ENCODE measurements around the gene TRMT10B. TPM values are rescaled to one million over a fixed set of nuclear protein-coding genes. Genes with fewer than 3 reads are reported as not detected.
"Not testable (repeated sequence)": the region's sequence is repeated elsewhere in the genome, so short reads cannot be mapped to it uniquely, and the experiment has no call there.

Gene TRMT10B
- total RNA-seq, 2 donors from 2014 or later, result 10.7 to 14.9 TPM

GRCh38 chr9:37758747-37759146 lies 5.1 kb downstream of the TRMT10B start:
- DNase-seq (ENCODE audit: low spot score), result no peak
- no peak for ATAC-seq (ENCODE audit: insufficient number of reproducible peaks, low FRiP score, low read depth)
- Histone ChIP-seq H3K4me3 (no peak overlapping the region), H3K36me3 (no peaks in the 10 kb centered on the region), H3K4me1 (ENCODE audit: control insufficient read depth in 1 of 2, low read depth in 2 of 2) (peaks cover 6 to 8% of the 10 kb centered on the region in 2 donors), H3K9me3 (no peaks in the 10 kb centered on the region), H3K27ac (no peak overlapping the region), H3K27me3 (replicated peaks; ENCODE audit: insufficient read depth) (no peaks in the 10 kb centered on the region)
- no peak for TF ChIP-seq CTCF (IDR thresholded peaks at IDR 0.05)

- DNase-seq (ENCODE audit: low spot score), result no peak
- TF ChIP-seq CTCF (IDR thresholded peaks at IDR 0.05), result no peak
- Histone ChIP-seq H3K36me3 (no peaks in the 10 kb centered on the region), H3K4me1 (ENCODE audit: control insufficient read depth in 1 of 2, low read depth in 2 of 2) (no peaks in the 10 kb centered on the region), H3K4me3 (no peak overlapping the region), H3K27ac (no peak overlapping the region), H3K9me3 (no peaks in the 10 kb centered on the region), H3K27me3 (replicated peaks; ENCODE audit: insufficient read depth) (no peaks in the 10 kb centered on the region)
- no peak for ATAC-seq (ENCODE audit: insufficient number of reproducible peaks, low FRiP score, low read depth)
Observed at GRCh38 chr9:37760416-37761161, 7.0 kb downstream of the TRMT10B start.

DNA sequence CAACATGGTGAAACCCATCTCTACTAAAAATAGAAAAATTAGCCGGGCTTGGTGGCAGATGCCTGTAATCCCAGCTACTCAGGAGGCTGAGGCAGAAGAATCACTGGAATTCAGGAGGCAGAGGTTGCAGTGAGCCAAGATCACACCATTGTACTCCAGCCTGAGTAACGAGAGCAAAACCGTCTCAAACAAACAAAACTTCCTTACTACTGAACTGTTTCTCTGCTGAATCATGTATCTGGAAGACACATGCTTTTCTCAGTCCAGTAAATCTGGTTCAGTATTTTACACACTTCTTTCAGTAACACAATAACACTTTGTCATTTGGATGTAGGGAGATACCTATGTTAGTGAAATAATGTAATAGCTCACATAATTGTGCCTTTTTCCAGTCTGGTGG lies 7.9 kb downstream of the TRMT10B start:
- no peak for DNase-seq (ENCODE audit: low spot score)
- TF ChIP-seq CTCF (IDR thresholded peaks at IDR 0.05), result no peak
- Histone ChIP-seq H3K36me3 (no peaks in the 10 kb centered on the region), H3K4me3 (no peak overlapping the region), H3K9me3 (no peaks in the 10 kb centered on the region), H3K27ac (no peak overlapping the region), H3K27me3 (replicated peaks; ENCODE audit: insufficient read depth) (no peaks in the 10 kb centered on the region), H3K4me1 (ENCODE audit: control insufficient read depth in 1 of 2, low read depth in 2 of 2) (no peaks in the 10 kb centered on the region)
- ATAC-seq (ENCODE audit: insufficient number of reproducible peaks, low FRiP score, low read depth), result no peak

- H3K4me3 ChIP-seq; ATAC-seq (ENCODE audit: insufficient number of reproducible peaks, low FRiP score, low read depth); H3K27me3 ChIP-seq (replicated peaks; ENCODE audit: insufficient read depth); H3K4me1 ChIP-seq (ENCODE audit: control insufficient read depth in 1 of 2, low read depth in 2 of 2); H3K27ac ChIP-seq; DNase-seq (ENCODE audit: low spot score); H3K36me3 ChIP-seq; H3K9me3 ChIP-seq: not testable (repeated sequence)
Observed at GRCh38 chr9:37765263-37765662, 11.7 kb downstream of the TRMT10B start.

DNA sequence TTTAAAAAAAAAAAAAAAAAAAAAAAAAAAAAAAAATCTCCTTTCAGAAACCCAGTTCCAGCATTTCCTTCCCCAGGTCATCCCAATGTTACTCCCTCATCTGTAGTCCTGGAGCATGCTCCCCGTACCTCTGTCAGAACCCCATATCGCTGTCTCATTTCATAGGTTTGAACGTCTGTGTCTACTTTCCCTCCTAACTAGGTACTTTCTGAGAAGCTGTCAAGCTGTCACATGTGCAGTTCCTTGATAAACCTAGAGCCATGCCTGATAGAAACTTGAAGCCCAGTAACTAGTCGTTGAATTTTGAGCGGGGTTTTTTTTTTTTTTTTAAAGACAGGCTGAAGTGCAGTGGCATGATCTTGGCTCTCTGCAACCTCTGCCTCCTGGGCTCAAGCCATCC lies 15.7 kb downstream of the TRMT10B start:
- no peak for DNase-seq (ENCODE audit: low spot score)
- Histone ChIP-seq H3K4me3 (no peak overlapping the region), H3K4me1 (ENCODE audit: control insufficient read depth in 1 of 2, low read depth in 2 of 2) (no peaks in the 10 kb centered on the region), H3K27ac (no peak overlapping the region), H3K36me3 (peaks cover 6% of the 10 kb centered on the region), H3K27me3 (replicated peaks; ENCODE audit: insufficient read depth) (no peaks in the 10 kb centered on the region), H3K9me3 (no peaks in the 10 kb centered on the region)
- no peak for ATAC-seq (ENCODE audit: insufficient number of reproducible peaks, low FRiP score, low read depth)
- no peak for TF ChIP-seq CTCF (IDR thresholded peaks at IDR 0.05)

- Histone ChIP-seq H3K9me3 (no peaks in the 10 kb centered on the region), H3K4me1 (ENCODE audit: control insufficient read depth in 1 of 2, low read depth in 2 of 2) (no peaks in the 10 kb centered on the region), H3K27me3 (replicated peaks; ENCODE audit: insufficient read depth) (no peaks in the 10 kb centered on the region), H3K4me3 (no peak overlapping the region), H3K27ac (no peak overlapping the region), H3K36me3 (peaks cover 6% of the 10 kb centered on the region)
- no peak for ATAC-seq (ENCODE audit: insufficient number of reproducible peaks, low FRiP score, low read depth)
- no peak for DNase-seq (ENCODE audit: low spot score)
- TF ChIP-seq CTCF (IDR thresholded peaks at IDR 0.05), result no peak
Observed at GRCh38 chr9:37769995-37770394, 16.4 kb downstream of the TRMT10B start.

Data from thoracic aorta (tissue), 2 donors.